Right lobe of liver (tissue), 6 donors: ENCODE measurements around the gene PDE6D. TPM values are rescaled to one million over a fixed set of nuclear protein-coding genes. Genes with fewer than 3 reads are reported as not detected.

Experiments used
- ATAC-seq, 4 donors: fragments of 200-7000 bp; cut with Tn5 transposase; one replicate each; pipeline ENCODE4 v1.9.1; 2020; ENCODE audit warnings: mild to moderate bottlenecking in 4 of 4, moderate library complexity in 4 of 4
- DNase-seq, 3 donors: peaks; one replicate each; pipeline ENCODE4 v3.0.0-alpha.2; 2020
- H3K27ac ChIP-seq, 3 donors: fragments of 200-600 bp; one replicate each; pipeline ENCODE4 v1.8.0; 2022
- H3K27me3 ChIP-seq, 2 donors: fragments of 200-600 bp; one replicate each; pipeline ENCODE4 v1.8.0; 2022
- H3K36me3 ChIP-seq, 4 donors: fragments of 200-600 bp; sonication (generic) in 1 of 4; one replicate each; pipeline versions ENCODE4 v1.5.1 to v1.8.0; 2017 to 2022; ENCODE audit warnings: control low read depth in 1 of 4
- H3K4me1 ChIP-seq, 4 donors: fragments of 200-600 bp; sonication (generic) in 1 of 4; one replicate each; pipeline versions ENCODE4 v1.5.1 to v1.8.0; 2017 to 2022; ENCODE audit warnings: control low read depth in 1 of 4
- H3K4me3 ChIP-seq, 3 donors: fragments of 200-600 bp; one replicate each; pipeline ENCODE4 v1.8.0; 2022
- H3K9me3 ChIP-seq, 4 donors: fragments of 200-600 bp; sonication (generic) in 1 of 4; one replicate each; pipeline versions ENCODE4 v1.5.1 to v1.8.0; 2017 to 2022; ENCODE audit warnings: control low read depth in 1 of 4
- POLR2A ChIP-seq: fragments of 450-650 bp; IDR thresholded peaks from one replicate; pipeline ENCODE4 v1.6.1; 2017; ENCODE audit warnings: antibody characterized with exemption, mild to moderate bottlenecking
- WGBS: methylation state at CpG from one replicate; pipeline ENCODE4 v1.1.6; 2018; ENCODE audit warnings: low coverage, low lambda C conversion rate; ENCODE audit not compliant: insufficient coverage; ENCODE audit errors: missing lambda C conversion rate; 5-methylcytosine and 5-hydroxymethylcytosine counted together
- intact Hi-C, 2 donors: fragments of 100-400 bp; cut with DNase I; formaldehyde crosslinking; loops; one replicate each; pipeline versions ENCODE4 v1.11.2 to v1.14.1; 2022
- total RNA-seq, 6 experiments: library from RNA; depleted of rRNA in 2 of 6; stranded (reverse); fragments of >200 nt in 2 of 6; fragmentation: NEBNext Ultra II Directional in 3 of 6; extraction: Animal tissue kit (Norgen Biotek cat#: 25700) in 3 of 6; gene quantifications; one replicate each; pipeline versions ENCODE4 v1.1.0 to v1.2.4, GENCODE V29; 2016 to 2023
- TF ChIP-seq, protein P1 (sequence below), 4 donors: fragments of 200-600 bp in 3 of 4; fragments of 450-650 bp in 1 of 4; IDR thresholded peaks; one replicate each; pipeline versions ENCODE4 v1.5.1 to v1.8.0; 2016 to 2022; ENCODE audit warnings: antibody characterized with exemption in 4 of 4, mild to moderate bottlenecking in 2 of 4
- donor health status: DM: no; HTN: yes; CAD: no.
- donor health status: DM: no; HTN: no; CAD: no.
- donor health status: DM: no; HTN: no; CAD: no.
- donor health status: DM: no; HTN: yes; CAD: no.
- donor health status: DM: no; HTN: yes; CAD: no.

PDE6D gene
- total RNA-seq, 6 experiments from 2014 or later, result 7.1 to 10.4 (median 8.3) TPM

DNA sequence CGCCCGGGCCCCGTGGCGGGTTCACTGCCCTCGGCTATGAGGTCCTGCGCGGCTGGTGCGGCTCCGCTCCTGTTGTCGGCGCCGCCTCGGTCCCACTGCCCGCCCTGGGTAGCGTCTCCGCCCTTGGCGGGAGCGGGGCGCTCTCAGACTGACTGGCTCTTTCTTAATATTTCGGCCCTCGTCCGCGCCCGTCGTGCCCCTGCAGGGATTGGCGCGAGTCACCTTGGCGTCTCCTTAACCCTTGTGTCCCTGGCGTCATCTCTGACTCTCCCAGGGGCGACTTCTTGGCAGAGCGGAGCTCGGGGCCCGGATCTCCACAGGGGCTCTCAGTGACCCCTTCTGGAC is 71.5 kb downstream of the PDE6D start:
- H3K27ac ChIP-seq, result peak overlapping the region; percentile 91 to 100 (median 96)
- peaks cover 0 to 27% (median 13%) of the 10 kb centered on the region in 4 donors for H3K4me1 ChIP-seq
- H3K36me3 ChIP-seq, result peaks cover 0 to 11% (median 4%) of the 10 kb centered on the region in 4 donors
- WGBS, result no CpG with 5 or more reads among the region's 33 CpGs
- ATAC-seq (peak in 1 of 4 donors; percentile 2), DNase-seq (peak; percentile 61 to 80 (median 74))
- H3K9me3 ChIP-seq, result no peaks in the 10 kb centered on the region
- TF ChIP-seq POLR2A, result no peak
- TF ChIP-seq, protein P1, sequence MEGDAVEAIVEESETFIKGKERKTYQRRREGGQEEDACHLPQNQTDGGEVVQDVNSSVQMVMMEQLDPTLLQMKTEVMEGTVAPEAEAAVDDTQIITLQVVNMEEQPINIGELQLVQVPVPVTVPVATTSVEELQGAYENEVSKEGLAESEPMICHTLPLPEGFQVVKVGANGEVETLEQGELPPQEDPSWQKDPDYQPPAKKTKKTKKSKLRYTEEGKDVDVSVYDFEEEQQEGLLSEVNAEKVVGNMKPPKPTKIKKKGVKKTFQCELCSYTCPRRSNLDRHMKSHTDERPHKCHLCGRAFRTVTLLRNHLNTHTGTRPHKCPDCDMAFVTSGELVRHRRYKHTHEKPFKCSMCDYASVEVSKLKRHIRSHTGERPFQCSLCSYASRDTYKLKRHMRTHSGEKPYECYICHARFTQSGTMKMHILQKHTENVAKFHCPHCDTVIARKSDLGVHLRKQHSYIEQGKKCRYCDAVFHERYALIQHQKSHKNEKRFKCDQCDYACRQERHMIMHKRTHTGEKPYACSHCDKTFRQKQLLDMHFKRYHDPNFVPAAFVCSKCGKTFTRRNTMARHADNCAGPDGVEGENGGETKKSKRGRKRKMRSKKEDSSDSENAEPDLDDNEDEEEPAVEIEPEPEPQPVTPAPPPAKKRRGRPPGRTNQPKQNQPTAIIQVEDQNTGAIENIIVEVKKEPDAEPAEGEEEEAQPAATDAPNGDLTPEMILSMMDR (IDR thresholded peaks at IDR 0.05), result no peak
- no peaks in the 10 kb centered on the region for H3K27me3 ChIP-seq
- H3K4me3 ChIP-seq, result peak overlapping the region; percentile 71 to 97 (median 94)
- intact Hi-C loops, result no loop called here

DNA sequence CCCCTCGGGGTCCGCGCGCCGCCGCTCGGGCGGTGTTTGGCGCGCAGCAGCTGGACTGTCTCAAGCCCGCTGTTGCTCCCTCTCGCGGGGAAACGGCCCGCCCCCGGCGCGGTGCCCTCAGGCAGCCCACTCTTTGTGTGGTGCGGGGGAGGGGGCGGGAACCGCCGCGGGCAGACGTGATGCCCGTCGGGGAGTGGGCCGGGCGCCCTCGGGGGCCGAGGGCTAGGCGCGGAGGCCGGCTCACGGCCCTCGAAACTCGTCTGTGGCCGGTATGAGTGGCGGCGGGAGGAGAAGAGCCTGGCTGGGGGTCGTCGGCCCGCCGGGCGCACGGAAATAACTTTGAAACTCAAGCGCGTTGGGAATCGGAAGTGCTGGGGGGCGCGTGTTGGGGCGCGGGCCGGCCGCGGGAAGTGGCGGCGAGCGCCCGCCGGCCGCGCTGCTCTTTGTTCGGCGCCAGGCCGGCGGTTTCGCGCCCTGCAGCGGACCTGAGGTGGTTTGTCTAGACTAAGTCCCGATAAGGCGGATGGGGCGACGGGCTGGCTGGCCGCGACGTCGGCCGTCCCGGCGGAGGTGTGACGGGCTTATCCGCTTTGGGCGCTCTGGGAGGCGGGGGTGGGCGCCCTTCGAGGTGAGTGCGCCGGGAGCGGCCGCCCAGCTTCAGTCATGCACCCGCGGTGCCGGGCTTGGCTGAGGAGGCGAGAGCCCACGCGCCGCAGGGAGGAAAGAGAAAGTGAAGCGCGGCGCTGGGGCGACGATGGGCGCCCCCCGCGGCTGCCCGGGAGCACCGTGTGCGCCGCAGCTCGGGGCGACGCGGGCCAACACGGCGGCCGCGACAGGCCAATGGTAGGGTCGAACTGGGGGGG is 72.1 kb downstream of the PDE6D start:
- intact Hi-C loops, result no loop called here
- peak in 1 of 4 donors; percentile 1 for ATAC-seq

DNA sequence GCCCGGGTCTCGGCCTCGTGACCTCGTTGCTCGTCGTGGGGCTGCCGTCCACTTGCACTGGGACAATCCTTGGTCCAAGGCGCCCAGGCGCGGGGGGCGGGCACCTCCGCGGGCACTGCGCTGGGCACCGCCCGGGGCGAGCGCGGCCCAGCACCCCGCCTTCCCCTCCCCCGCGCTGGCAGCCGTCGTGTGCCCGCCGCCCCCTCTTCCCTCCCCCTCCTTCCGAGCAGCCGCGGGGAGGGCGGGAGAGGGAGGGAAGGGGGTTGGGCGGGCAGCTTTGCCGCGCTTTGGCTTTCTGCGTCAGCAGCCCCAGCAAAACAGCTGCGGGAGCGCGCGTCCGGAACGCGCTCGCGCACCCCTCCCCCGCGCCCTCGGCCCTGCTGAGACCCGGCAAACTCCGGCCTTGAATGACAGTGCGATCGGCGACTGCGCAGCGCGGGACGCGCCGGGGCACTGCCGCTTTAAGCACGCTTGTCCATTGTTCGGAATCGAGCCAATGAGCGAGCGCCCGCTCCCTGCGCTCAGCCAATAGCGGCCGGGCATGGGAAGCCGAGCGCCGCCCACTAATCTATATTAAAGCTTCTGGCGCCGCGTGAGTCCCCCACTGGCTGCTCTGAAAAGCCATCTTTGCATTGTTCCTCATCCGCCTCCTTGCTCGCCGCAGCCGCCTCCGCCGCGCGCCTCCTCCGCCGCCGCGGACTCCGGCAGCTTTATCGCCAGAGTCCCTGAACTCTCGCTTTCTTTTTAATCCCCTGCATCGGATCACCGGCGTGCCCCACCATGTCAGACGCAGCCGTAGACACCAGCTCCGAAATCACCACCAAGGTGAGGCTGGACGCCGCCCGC is 72.9 kb downstream of the PDE6D start, which contains the start of gene PTMA:
Gene PTMA (plus strand): TSS at position 599 of the 846 bp plus-strand sequence. CDS start 182 bp downstream, at position 781.
- TF ChIP-seq, protein P1 (IDR thresholded peaks at IDR 0.05), result peak in 1 of 4 donors; percentile 4
- peak; percentile 93 for TF ChIP-seq POLR2A
- Histone ChIP-seq H3K27ac (peak within 1 kb of the TSS; percentile 99 to 100 (median 100)), H3K36me3 (peaks cover 0 to 11% (median 4%) of the 10 kb centered on the region in 4 donors), H3K9me3 (no peaks in the 10 kb centered on the region), H3K4me3 (peak within 1 kb of the TSS; percentile 82 to 97 (median 94)), H3K4me1 (peaks cover 0 to 21% (median 10%) of the 10 kb centered on the region in 4 donors), H3K27me3 (no peaks in the 10 kb centered on the region)
- intact Hi-C loops, result no loop called here
- WGBS, result 0% methylated on average over 8 of the region's 97 CpGs
- DNase-seq, result peak; percentile 100
- ATAC-seq, result peak; percentile 66 to 82 (median 69)

More for the DNA sequence above, 72.1 kb downstream of the PDE6D start:
- Histone ChIP-seq H3K36me3 (peaks cover 0 to 11% (median 4%) of the 10 kb centered on the region in 4 donors), H3K9me3 (no peaks in the 10 kb centered on the region), H3K27me3 (no peaks in the 10 kb centered on the region), H3K4me3 (peak overlapping the region; percentile 71 to 97 (median 94)), H3K4me1 (peaks cover 0 to 27% (median 13%) of the 10 kb centered on the region in 4 donors), H3K27ac (peak overlapping the region; percentile 91 to 100 (median 96))
- DNase-seq, result peak in 2 of 3 donors; percentile 63 to 77
- TF ChIP-seq POLR2A, result no peak
- TF ChIP-seq, protein P1 (IDR thresholded peaks at IDR 0.05), result peak in 3 of 4 donors; percentile 0 to 35 (median 24)
- 0% methylated on average over 22 of the region's 118 CpGs for WGBS

DNA sequence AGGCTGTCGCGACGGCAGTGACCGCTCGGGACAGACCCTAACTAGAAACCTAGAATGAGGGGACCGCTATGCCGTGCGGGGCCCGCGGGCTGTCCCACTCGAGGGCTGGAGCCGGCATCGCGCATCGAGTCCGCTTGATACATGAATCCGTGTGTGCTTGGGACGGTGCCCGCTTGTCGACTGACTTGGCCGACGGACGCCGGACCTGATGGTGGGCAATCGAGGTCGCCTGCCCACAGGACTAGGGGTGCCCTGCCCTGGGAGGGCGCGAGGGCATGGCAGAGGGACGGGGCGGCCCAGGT is 73.5 kb downstream of the PDE6D start:
- Histone ChIP-seq H3K27ac (peak overlapping the region; percentile 99 to 100 (median 100)), H3K36me3 (peaks cover 0 to 10% (median 4%) of the 10 kb centered on the region in 4 donors), H3K4me1 (peaks cover 0 to 26% (median 11%) of the 10 kb centered on the region in 4 donors), H3K4me3 (peak overlapping the region; percentile 82 to 97 (median 89)), H3K9me3 (no peaks in the 10 kb centered on the region), H3K27me3 (no peaks in the 10 kb centered on the region)
- DNase-seq (no peak), ATAC-seq (peak in 3 of 4 donors; percentile 0 to 1 (median 0))
- peak; percentile 83 for TF ChIP-seq POLR2A
- TF ChIP-seq, protein P1 (IDR thresholded peaks at IDR 0.05), result no peak
- no CpG with 5 or more reads among the region's 30 CpGs for WGBS
- intact Hi-C loops, result no loop called here
